ENCODE measurements around the gene EDEM2.
"Not testable (repeated sequence)": the region's sequence is repeated elsewhere in the genome, so short reads cannot be mapped to it uniquely, and the experiment has no call there.

EDEM2 gene, protein sequence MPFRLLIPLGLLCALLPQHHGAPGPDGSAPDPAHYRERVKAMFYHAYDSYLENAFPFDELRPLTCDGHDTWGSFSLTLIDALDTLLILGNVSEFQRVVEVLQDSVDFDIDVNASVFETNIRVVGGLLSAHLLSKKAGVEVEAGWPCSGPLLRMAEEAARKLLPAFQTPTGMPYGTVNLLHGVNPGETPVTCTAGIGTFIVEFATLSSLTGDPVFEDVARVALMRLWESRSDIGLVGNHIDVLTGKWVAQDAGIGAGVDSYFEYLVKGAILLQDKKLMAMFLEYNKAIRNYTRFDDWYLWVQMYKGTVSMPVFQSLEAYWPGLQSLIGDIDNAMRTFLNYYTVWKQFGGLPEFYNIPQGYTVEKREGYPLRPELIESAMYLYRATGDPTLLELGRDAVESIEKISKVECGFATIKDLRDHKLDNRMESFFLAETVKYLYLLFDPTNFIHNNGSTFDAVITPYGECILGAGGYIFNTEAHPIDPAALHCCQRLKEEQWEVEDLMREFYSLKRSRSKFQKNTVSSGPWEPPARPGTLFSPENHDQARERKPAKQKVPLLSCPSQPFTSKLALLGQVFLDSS

DNA sequence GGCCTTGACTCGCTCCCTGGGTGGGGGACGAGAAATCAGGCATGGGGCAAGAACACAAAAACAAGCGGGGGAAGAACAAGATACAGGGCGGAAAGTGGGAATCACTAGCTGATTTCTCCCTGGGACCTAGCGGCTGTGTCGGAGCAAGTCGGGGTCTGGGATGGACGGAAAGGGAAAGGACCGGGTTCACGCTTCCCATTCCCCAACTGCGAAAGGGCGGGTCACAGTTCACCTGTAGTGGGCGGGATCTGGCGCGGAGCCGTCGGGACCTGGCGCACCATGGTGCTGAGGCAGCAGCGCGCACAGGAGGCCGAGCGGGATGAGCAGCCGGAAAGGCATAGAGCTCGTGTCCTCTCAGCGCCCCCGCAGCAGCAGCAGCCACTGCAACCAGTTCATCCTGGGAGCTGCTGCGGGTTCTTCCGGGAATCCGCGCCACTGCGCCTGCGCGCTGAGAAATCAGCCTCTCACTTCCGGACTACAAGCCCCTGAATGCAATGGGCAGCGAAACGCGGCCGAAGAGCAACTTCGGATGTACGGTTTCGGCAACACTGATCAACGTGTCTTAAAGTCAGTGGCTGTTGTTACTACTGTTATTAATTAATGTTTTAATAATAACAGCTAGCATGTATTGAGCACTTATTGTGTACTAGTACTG, at the start of gene EDEM2:
EDEM2 (minus strand) TSS at position 417 of the 655 bp plus-strand sequence; CDS start at position 339, 78 bp downstream.
- no peak for TF ChIP-seq ZNF274 (IDR thresholded peaks at IDR 0.05; ENCODE audit: low read depth, low read length)
- peak within 1 kb of the TSS; percentile 95 for H3K4me3 ChIP-seq (ENCODE audit: low read length)

DNA sequence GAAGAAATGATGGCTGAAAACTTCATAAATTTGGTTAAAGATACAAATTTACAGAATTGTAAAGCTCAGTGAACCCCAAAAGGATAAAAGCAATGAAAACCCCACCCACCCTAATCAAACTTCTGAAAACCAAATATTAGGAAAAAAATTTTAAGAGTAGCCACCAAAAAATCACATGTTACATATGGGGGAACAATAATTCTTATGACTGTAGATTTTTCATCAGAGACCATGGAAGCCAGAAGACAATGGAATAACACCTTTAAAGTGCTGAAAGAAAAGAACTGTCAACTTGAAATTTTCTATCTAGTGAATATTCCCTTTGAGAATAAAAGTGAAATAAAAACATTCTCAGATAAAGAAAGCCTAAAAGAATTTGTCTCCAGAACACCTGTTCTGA, 49.2 kb upstream of the EDEM2 start:
- TF ChIP-seq ZNF274 (IDR thresholded peaks at IDR 0.05; ENCODE audit: low read depth, low read length): no peak
- H3K4me3 ChIP-seq (ENCODE audit: low read length): no peak overlapping the region

GRCh38 chr20:35193031-35193791, 46.1 kb upstream of the EDEM2 start:
- not testable (repeated sequence) for H3K4me3 ChIP-seq (ENCODE audit: low read length)

DNA sequence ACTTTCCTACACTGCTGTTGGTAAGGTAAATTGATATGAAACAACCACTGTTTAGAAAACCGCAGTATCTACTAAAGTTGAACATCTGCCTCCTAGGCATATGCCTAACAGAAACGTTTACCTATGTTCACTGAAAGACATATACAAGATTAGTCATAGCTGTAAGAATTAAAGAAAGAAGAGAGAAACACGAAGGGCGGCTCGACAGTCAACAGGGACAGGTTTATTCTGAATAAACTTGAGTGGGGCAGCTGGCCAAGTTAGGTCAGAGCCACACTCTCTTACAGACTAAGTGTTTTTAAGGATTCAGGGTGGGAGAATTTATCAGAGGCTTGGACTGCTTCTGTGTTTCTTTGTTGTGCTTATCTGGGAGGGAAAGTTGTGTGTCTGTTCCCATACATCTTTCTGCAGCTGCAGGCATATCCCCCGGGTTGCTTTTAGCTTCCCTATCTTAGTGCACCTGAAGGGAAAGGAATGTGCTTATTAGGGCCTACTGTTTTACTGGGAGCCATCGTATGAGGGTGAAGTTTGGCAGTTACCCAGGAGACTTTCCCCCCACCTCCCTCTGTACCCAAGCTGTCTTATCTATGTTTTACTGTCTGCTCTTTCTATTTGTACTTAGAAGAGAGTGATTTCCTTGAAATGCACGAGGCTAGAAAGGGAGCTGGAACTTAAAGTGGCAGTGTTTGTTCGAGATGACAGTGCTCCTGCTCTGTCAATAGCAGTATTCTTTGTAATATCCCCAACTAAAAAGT, 45.2 kb upstream of the EDEM2 start:
- no peak for TF ChIP-seq ZNF274 (IDR thresholded peaks at IDR 0.05; ENCODE audit: low read depth, low read length)
- no peak overlapping the region for H3K4me3 ChIP-seq (ENCODE audit: low read length)

GRCh38 chr20:35191419-35192117, 44.4 kb upstream of the EDEM2 start:
- H3K4me3 ChIP-seq (ENCODE audit: low read length): no peak overlapping the region
- TF ChIP-seq ZNF274 (IDR thresholded peaks at IDR 0.05; ENCODE audit: low read depth, low read length): no peak

DNA sequence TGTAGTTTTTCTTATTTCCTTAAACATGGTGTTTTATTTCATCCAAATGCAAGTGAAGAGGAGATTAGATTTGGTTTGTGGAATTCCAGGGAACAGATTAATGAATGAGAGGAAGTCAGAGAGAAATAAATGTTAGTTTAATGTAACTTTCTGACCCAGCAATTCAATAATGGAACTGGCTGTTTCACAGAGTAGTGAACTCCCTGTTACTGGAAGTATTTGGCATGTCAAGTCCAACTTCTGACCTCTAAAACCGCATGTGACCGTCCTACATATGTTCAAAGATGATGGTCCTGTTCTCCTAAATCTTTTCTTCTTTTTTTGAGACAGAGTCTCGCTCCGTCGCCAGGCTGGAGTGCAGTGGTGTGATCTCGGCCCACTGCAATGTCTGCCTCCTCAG, 43.4 kb upstream of the EDEM2 start:
- TF ChIP-seq ZNF274 (IDR thresholded peaks at IDR 0.05; ENCODE audit: low read depth, low read length): no peak
- H3K4me3 ChIP-seq (ENCODE audit: low read length): no peak overlapping the region

- not testable (repeated sequence) for H3K4me3 ChIP-seq (ENCODE audit: low read length)
Observed at GRCh38 chr20:35189223-35189622, 42.1 kb upstream of the EDEM2 start.

DNA sequence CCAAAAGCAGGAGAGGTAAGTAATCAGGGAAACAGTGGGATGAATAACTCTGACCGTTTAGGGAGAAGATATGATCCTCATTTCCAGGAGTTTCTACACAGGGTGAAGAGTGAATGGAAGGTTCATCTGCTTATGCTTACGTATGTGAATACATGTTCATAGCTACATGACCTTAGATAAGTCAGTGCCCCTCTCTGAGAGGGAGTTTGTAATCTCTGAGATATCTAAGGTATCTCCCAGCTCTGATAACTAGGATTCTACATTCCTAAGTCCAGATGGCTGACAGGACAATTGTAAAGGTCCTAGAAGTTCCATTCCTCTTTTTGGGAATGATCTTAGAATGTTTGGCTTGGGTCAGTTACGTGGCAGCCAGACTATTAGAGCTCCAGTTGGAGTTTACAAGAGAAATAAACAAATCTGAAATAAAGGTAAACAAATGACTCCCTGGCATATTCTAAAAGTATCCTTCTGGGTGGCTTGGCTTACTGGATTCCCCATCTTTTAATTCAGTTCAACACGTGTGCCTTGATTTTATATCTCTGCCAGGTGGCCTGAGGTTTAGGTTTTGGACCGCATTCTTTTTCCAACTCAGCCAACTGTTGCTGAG, 40.6 kb upstream of the EDEM2 start:
- H3K4me3 ChIP-seq (ENCODE audit: low read length): no peak overlapping the region
- TF ChIP-seq ZNF274 (IDR thresholded peaks at IDR 0.05; ENCODE audit: low read depth, low read length): no peak

DNA sequence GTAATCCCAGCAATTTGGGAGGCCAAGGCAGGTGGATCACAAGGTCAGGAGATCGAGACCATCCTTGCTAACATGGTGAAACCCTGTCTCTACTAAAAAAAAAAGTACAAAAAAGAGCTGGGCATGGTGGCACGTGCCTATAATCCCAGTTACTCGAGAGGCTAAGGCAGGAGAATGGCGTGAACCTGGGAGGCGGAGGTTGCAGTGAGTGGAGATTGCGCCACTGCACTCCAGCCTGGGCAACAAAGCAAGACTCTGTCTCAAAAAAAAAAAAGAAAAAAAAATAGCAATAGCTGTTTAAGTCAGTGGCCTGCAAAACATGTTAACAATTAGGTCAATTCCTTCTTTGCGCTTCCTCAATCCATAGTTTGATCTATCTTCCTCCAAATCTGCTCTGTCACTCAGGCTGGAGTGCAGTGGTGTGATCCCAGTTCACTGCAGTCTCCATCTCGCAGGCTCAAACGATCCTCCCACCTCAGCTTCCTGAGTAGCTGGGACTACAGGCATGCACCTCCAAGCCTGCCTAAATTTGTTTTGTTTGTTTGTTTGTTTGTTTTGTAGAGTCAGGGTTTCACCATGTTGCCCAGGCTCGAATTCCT, 39.7 kb upstream of the EDEM2 start:
- not testable (repeated sequence) for H3K4me3 ChIP-seq (ENCODE audit: low read length)

GRCh38 chr20:35181731-35182130, 34.6 kb upstream of the EDEM2 start:
- no peak overlapping the region for H3K4me3 ChIP-seq (ENCODE audit: low read length)
- no peak for TF ChIP-seq ZNF274 (IDR thresholded peaks at IDR 0.05; ENCODE audit: low read depth, low read length)

GRCh38 chr20:35180266-35180665, 33.1 kb upstream of the EDEM2 start:
- no peak overlapping the region for H3K4me3 ChIP-seq (ENCODE audit: low read length)
- TF ChIP-seq ZNF274 (IDR thresholded peaks at IDR 0.05; ENCODE audit: low read depth, low read length): no peak

DNA sequence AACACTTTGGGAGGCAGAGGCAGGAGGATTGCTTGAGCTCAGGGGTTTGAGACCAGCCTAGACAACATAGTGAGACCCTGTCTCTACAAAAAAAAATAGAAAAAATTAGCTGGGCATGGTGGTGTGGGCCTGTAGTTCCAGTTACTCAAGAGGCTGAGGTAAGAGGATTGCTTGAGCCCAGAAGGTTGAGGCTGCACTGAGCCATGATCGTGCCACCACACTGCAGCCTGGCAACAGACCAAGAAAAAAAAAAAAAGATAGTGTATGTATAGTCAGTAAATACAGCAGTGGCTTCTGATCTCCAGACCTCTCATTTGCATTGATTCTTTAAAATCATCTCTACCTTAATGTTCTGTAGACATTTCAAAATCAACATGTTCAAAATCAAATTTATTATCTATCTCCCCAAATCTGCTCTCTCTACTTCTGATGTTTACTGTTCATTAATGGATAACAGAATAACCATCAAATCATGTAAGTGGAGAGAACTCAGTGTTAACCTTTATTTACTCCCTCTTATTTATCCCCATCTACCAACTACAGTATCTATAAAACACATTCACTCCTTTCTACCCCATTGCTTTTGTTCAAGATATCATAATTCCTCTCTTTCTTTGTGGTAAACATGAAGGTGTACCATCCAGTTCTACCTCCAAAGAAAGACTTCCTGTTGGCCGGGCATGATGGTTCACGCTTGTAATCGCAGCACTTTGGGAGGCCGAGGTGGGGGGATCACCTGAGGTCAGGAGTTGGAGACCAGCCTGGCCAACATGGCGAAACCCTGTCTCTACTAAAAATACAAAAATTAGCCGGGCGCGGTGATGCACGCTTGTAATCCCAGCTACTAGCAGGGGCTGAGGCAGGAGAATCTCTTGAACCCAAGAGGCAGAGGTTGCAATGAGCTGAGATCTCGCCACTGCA, 32.4 kb upstream of the EDEM2 start:
- no peak overlapping the region for H3K4me3 ChIP-seq (ENCODE audit: low read length)
- no peak for TF ChIP-seq ZNF274 (IDR thresholded peaks at IDR 0.05; ENCODE audit: low read depth, low read length)

Data from GM08714 (cell line).